ENCODE results near the gene LGALS9B.
"Not testable (repeated sequence)": the region's sequence is repeated elsewhere in the genome, so short reads cannot be mapped to it uniquely, and the experiment has no call there.

The LGALS9B gene

GRCh38 chr17:20467447-20467846 is at the start of gene LGALS9B:
Gene LGALS9B (minus strand): TSS chr17:20467539. CDS start chr17:20467470, 69 bp downstream.
- not testable (repeated sequence) for DNase-seq

GRCh38 chr17:20516986-20517385 is 49.6 kb upstream of the LGALS9B start:
- DNase-seq, result not testable (repeated sequence)

GRCh38 chr17:20515099-20515498 is 47.8 kb upstream of the LGALS9B start:
- DNase-seq, result not testable (repeated sequence)

GRCh38 chr17:20513539-20513938 is 46.2 kb upstream of the LGALS9B start:
- DNase-seq, result not testable (repeated sequence)

- DNase-seq, result not testable (repeated sequence)
These were observed 45.0 kb upstream of the LGALS9B start for GRCh38 chr17:20512378-20512777.

- DNase-seq, result not testable (repeated sequence)
These were observed 44.4 kb upstream of the LGALS9B start for GRCh38 chr17:20511778-20512177.

GRCh38 chr17:20505333-20505732 is 38.0 kb upstream of the LGALS9B start:
- not testable (repeated sequence) for DNase-seq

GRCh38 chr17:20504388-20505066 is 37.2 kb upstream of the LGALS9B start:
- DNase-seq, result not testable (repeated sequence)

- DNase-seq, result not testable (repeated sequence)
These were observed 34.6 kb upstream of the LGALS9B start for GRCh38 chr17:20501896-20502295.

GRCh38 chr17:20500346-20500745 is 33.0 kb upstream of the LGALS9B start:
- DNase-seq, result not testable (repeated sequence)

GRCh38 chr17:20495420-20495819 is 28.1 kb upstream of the LGALS9B start:
- not testable (repeated sequence) for DNase-seq

GRCh38 chr17:20494735-20495134 is 27.4 kb upstream of the LGALS9B start:
- DNase-seq, result not testable (repeated sequence)

GRCh38 chr17:20494147-20494546 is 26.8 kb upstream of the LGALS9B start:
- DNase-seq, result not testable (repeated sequence)

GRCh38 chr17:20492971-20493370 is 25.6 kb upstream of the LGALS9B start:
- DNase-seq, result not testable (repeated sequence)

- not testable (repeated sequence) for DNase-seq
These were observed 24.8 kb upstream of the LGALS9B start for GRCh38 chr17:20492099-20492498.

GRCh38 chr17:20484930-20485329 is 17.6 kb upstream of the LGALS9B start:
- DNase-seq, result not testable (repeated sequence)

- not testable (repeated sequence) for DNase-seq
These were observed 12.7 kb upstream of the LGALS9B start for GRCh38 chr17:20479889-20480591.

GRCh38 chr17:20477398-20478071 is 10.2 kb upstream of the LGALS9B start:
- DNase-seq, result not testable (repeated sequence)

- not testable (repeated sequence) for DNase-seq
These were observed 7.9 kb upstream of the LGALS9B start for GRCh38 chr17:20475137-20475831.

- not testable (repeated sequence) for DNase-seq
These were observed 6.7 kb upstream of the LGALS9B start for GRCh38 chr17:20474081-20474480.

GRCh38 chr17:20469946-20470345 is 2.6 kb upstream of the LGALS9B start:
- DNase-seq, result not testable (repeated sequence)

GRCh38 chr17:20469107-20469506 is 1.8 kb upstream of the LGALS9B start:
- not testable (repeated sequence) for DNase-seq

- DNase-seq, result not testable (repeated sequence)
These were observed 340 bp downstream of the LGALS9B start for GRCh38 chr17:20466999-20467398.
